Bronchial epithelial cell (primary cell): ENCODE measurements around the gene SH2D3A. TPM values are rescaled to one million over a fixed set of nuclear protein-coding genes. Genes with fewer than 3 reads are reported as not detected.

Source experiments
- DNase-seq: peaks from one replicate; pipeline ENCODE4 v3.0.0-alpha.2; 2010; ENCODE audit warnings: low read depth
- FAIRE-seq: peaks from 2 replicates; lab custom pipeline; 2011; peaks lifted over from hg19 to GRCh38; lab: Jason Lieb, UNC
- H3K27me3 ChIP-seq: 2 replicates; pipeline ENCODE4 v1.5.1; 2011; ENCODE audit warnings: low read length; ENCODE audit not compliant: control insufficient read depth, insufficient read depth
- H3K36me3 ChIP-seq: 2 replicates; pipeline ENCODE4 v1.5.1; 2011; ENCODE audit warnings: low read length; ENCODE audit not compliant: control insufficient read depth, insufficient read depth
- H3K4me3 ChIP-seq: 2 replicates; pipeline ENCODE4 v1.5.1; 2011; ENCODE audit warnings: mild to moderate bottlenecking, low read depth, low read length, control low read depth
- total RNA-seq: library from RNA; depleted of rRNA; stranded (reverse); fragments of >200 nt; gene quantifications from 2 replicates; pipeline ENCODE4 v1.2.1, GENCODE V29; 2014
- TF ChIP-seq, protein P1 (sequence below): IDR thresholded peaks from 2 replicates; pipeline ENCODE4 v1.5.1; 2011; ENCODE audit warnings: mild to moderate bottlenecking, moderate library complexity, low read length, control low read depth, inconsistent platforms; ENCODE audit not compliant: insufficient read depth, severe bottlenecking

SH2D3A gene
- total RNA-seq, 1 donor from 2014 or later: 88.5 TPM

DNA sequence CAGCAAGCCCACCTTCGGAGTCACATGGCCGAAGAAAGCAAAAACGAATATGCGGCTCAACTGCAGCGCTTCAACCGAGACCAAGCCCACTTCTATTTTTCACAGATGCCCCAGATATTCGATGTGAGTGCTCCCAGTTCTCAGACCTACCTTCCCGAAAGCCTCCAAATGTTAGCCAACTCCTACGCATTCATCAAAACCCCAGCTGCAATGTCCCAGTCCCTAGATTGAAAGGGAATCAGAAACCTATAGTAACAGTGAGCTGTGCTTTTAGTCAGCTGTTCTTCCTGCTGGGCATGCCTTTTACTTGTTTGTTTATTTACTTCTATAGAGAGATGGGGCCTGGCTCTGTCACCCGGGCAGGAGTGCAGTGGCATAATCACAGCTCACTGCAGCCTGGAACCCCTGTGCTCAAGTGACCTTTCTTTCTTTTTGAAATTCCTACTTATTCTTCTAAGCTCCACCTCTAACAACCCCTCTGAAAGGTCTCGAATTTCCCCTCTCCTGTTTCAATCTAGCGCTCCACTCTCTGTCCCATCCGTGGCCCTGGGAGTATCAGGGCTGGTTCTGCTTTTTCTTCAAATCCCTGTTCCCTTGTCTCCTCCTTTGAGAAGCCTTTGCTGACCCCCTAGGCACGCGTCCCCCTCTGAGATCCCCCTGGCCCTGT, 23.4 kb downstream of the SH2D3A start:
- no peak for FAIRE-seq
- Histone ChIP-seq H3K36me3 (peaks cover 36% of the 10 kb centered on the region), H3K27me3 (no peaks in the 10 kb centered on the region), H3K4me3 (no peak overlapping the region)
- TF ChIP-seq, protein P1, sequence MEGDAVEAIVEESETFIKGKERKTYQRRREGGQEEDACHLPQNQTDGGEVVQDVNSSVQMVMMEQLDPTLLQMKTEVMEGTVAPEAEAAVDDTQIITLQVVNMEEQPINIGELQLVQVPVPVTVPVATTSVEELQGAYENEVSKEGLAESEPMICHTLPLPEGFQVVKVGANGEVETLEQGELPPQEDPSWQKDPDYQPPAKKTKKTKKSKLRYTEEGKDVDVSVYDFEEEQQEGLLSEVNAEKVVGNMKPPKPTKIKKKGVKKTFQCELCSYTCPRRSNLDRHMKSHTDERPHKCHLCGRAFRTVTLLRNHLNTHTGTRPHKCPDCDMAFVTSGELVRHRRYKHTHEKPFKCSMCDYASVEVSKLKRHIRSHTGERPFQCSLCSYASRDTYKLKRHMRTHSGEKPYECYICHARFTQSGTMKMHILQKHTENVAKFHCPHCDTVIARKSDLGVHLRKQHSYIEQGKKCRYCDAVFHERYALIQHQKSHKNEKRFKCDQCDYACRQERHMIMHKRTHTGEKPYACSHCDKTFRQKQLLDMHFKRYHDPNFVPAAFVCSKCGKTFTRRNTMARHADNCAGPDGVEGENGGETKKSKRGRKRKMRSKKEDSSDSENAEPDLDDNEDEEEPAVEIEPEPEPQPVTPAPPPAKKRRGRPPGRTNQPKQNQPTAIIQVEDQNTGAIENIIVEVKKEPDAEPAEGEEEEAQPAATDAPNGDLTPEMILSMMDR: no peak
- no peak for DNase-seq

DNA sequence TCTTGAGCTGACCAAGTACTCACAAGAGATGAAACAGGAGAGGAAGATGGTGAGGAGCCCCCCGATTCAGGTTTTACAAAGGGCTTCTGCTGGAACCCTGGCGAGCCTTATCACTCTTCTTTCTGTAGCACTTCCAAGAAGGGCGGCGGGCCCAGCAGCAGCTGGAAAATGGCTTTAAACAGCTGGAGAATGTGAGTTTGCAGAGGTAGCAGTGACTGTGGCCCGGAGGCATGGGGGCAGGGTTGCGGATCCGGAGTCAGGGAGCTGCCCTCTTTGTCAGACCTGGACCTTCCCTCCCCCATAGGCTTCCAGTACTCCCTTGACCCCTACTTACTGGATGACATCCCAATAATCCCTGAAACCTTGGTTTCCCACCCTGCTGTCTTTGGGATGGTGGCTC, 24.2 kb downstream of the SH2D3A start:
- no peak for DNase-seq
- Histone ChIP-seq H3K4me3 (no peak overlapping the region), H3K36me3 (peaks cover 34% of the 10 kb centered on the region), H3K27me3 (no peaks in the 10 kb centered on the region)
- TF ChIP-seq, protein P1: no peak
- no peak for FAIRE-seq

DNA sequence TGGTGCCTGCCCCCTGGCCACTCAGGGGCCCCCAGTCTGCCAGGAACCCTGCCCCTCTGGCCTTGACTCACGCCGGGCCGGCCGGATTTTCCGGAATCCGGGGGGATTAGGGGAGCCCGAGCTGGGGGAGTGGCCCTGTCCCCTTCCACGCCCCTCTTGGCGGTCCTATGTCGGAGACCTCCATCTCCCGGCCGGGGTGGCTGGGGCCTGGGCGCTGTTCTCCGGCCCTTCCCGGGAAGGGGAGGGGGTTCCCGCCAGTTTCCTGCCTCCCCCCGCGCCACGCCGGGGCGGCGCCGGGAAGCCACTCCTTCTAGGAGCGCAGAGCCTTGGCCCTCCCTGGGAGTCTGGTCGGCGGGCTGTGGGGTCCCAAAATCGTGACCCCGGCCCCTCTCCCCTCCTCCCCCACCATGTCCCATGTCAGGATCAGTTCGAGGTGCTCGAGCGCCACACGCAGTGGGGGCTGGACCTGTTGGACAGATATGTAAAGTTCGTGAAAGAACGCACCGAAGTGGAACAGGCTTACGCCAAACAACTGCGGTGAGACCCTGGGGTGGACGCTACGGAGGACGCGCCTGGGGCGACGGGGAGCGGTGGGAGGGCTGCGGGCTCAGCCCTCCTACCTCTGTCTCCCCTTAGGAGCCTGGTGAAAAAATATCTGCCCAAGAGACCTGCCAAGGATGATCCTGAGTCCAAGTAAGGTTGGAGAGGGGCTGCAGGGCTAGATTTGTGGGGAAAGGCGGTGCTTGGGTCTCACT, 26.5 kb downstream of the SH2D3A start:
- H3K4me3 ChIP-seq: peak overlapping the region; percentile 94
- H3K27me3 ChIP-seq: no peaks in the 10 kb centered on the region
- peaks cover 23% of the 10 kb centered on the region for H3K36me3 ChIP-seq
- no peak for FAIRE-seq
- peak; percentile 37 for DNase-seq
- TF ChIP-seq, protein P1: no peak

DNA sequence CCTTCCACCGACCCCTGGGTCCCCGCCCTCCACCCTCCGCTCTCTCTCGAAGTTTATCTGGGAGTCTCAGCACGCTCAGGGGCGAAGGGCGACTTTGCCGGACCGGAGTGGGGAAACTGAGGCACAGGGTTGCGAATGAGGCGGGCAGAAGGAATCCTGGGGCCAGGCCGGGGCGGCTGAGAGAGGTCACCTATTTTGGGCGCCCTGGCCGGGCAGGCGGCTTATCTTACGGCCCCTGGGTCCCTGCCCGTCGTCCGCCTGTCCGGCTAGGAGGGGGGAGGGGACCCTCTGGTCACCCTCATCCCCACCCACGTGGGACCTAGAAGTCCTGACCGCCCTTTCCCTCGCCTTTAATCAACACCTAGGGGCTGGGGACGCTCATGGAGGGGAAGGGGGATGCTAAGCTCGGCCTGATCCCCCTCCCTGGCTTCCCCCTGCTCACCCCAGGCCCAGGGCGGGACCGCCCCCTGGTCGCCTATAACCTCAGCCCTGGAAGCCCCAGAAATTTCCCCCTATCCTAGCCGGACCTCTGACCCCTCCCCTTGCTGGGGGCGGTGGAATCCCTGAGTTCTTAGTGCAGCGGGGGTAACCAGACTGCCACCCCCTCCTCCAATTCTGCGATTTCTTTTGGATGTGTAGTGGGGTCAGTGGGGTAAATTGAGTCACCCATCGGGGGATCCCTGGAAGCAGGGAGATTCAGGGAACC, 27.2 kb downstream of the SH2D3A start:
- TF ChIP-seq, protein P1: no peak
- H3K36me3 ChIP-seq: peaks cover 21% of the 10 kb centered on the region
- DNase-seq: no peak
- H3K27me3 ChIP-seq: no peaks in the 10 kb centered on the region
- no peak for FAIRE-seq
- peak overlapping the region; percentile 94 for H3K4me3 ChIP-seq

DNA sequence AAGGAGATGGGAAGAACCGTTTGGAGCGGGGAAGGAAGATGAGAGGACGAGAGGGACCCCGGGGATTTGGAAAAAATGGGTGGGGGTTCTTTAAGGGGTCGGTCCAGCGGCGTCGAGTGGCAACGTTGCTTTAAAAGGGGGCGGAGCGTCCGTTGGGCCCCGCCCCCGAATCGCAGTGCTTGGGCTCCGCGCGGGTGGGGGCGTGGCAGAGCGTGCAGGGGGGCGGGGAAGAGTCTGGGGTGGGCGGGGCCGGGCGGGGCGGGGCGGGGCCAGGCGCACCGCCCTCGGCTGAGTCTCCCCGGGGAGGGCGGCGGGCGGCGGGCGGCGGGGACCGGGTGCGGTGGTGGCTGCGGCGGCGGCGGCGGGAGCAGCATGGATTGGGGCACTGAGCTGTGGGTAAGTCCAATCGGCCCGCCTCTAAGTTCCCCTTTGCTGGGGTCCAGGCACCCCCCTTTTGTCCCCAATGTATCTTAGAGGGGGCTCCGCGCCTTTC, 27.8 kb downstream of the SH2D3A start, which contains the start of gene TRIP10:
Gene TRIP10 (plus strand): TSS at position 291 of the 493 bp plus-strand sequence. CDS start 82 bp downstream, at position 373.
- Histone ChIP-seq H3K27me3 (no peaks in the 10 kb centered on the region), H3K36me3 (peaks cover 19% of the 10 kb centered on the region), H3K4me3 (peak within 1 kb of the TSS; percentile 94)
- FAIRE-seq (no peak), DNase-seq (no peak)
- TF ChIP-seq, protein P1: no peak
